Activated CD8-positive, alpha-beta memory T cell treated with anti-CD3 and anti-CD28 coated beads, Interleukin-2, amount 50 U/mL, for 1 hour (primary cell): ENCODE data around the gene CRTC1.
"Not testable (repeated sequence)": the region's sequence is repeated elsewhere in the genome, so short reads cannot be mapped to it uniquely, and the experiment has no call there.

Experiments
- DNase-seq: peaks from one replicate; pipeline ENCODE4 v3.0.0-alpha.2; 2020; ENCODE audit errors: extremely low read depth

Gene CRTC1

GRCh38 chr19:18701250-18701608 is 17.7 kb downstream of the CRTC1 start:
- DNase-seq, result no peak

- no peak for DNase-seq
Observed at GRCh38 chr19:18704054-18704453, 20.6 kb downstream of the CRTC1 start.

GRCh38 chr19:18704971-18705370 is 21.5 kb downstream of the CRTC1 start:
- no peak for DNase-seq

GRCh38 chr19:18708452-18709231 is 25.2 kb downstream of the CRTC1 start:
- DNase-seq, result no peak

- DNase-seq, result no peak
Observed at GRCh38 chr19:18709546-18709945, 26.1 kb downstream of the CRTC1 start.

- no peak for DNase-seq
Observed at GRCh38 chr19:18710186-18710585, 26.7 kb downstream of the CRTC1 start.

- DNase-seq, result no peak
Observed at GRCh38 chr19:18710996-18711751, 27.7 kb downstream of the CRTC1 start.

- DNase-seq, result no peak
Observed at GRCh38 chr19:18711893-18712292, 28.4 kb downstream of the CRTC1 start.

- DNase-seq, result no peak
Observed at GRCh38 chr19:18712981-18713380, 29.5 kb downstream of the CRTC1 start.

GRCh38 chr19:18713550-18714117 is 30.2 kb downstream of the CRTC1 start:
- no peak for DNase-seq

GRCh38 chr19:18715416-18715815 is 31.9 kb downstream of the CRTC1 start:
- no peak for DNase-seq

GRCh38 chr19:18716857-18717256 is 33.4 kb downstream of the CRTC1 start:
- DNase-seq, result no peak

GRCh38 chr19:18717601-18718000 is 34.1 kb downstream of the CRTC1 start:
- DNase-seq, result no peak

GRCh38 chr19:18718015-18718526 is 34.6 kb downstream of the CRTC1 start:
- DNase-seq, result no peak

GRCh38 chr19:18718846-18719458 is 35.5 kb downstream of the CRTC1 start:
- no peak for DNase-seq

- DNase-seq, result no peak
Observed at GRCh38 chr19:18719541-18719940, 36.1 kb downstream of the CRTC1 start.

- no peak for DNase-seq
Observed at GRCh38 chr19:18723871-18724377, 40.4 kb downstream of the CRTC1 start.

- no peak for DNase-seq
Observed at GRCh38 chr19:18725841-18726770, 42.6 kb downstream of the CRTC1 start.

- DNase-seq, result no peak
Observed at GRCh38 chr19:18726846-18727245, 43.4 kb downstream of the CRTC1 start.

GRCh38 chr19:18727602-18728001 is 44.1 kb downstream of the CRTC1 start:
- not testable (repeated sequence) for DNase-seq
